ENCODE results near the gene ZBTB45.

GRCh38 chr19:58468216-58468839 is 51.3 kb downstream of the ZBTB45 start:
- no peak for TF ChIP-seq RBBP5 (conservative IDR thresholded peaks at IDR 0.05)
- TF ChIP-seq NR2C2 (IDR thresholded peaks at IDR 0.05; ENCODE audit: borderline replicate concordance, control insufficient read depth, insufficient read length, low read depth) = no peak
- TF ChIP-seq POLR2A (IDR thresholded peaks at IDR 0.05; ENCODE audit: low read depth, low read length) = no peak
- TF ChIP-seq CTCF (IDR thresholded peaks at IDR 0.05 in 2 of 3, conservative IDR thresholded peaks at IDR 0.05 in 1 of 3; ENCODE audit: control insufficient read depth in 2 of 3, extremely low read depth in 1 of 3, insufficient read depth in 1 of 3, low read depth in 3 of 3, low read length in 3 of 3) = no peak
- TF ChIP-seq JUND (IDR thresholded peaks at IDR 0.05; ENCODE audit: low read depth, low read length) = no peak
- no peak for TF ChIP-seq POLR2AphosphoS5 (IDR thresholded peaks at IDR 0.05; ENCODE audit: low read length)
- no peak for TF ChIP-seq CHD1 (IDR thresholded peaks at IDR 0.05; ENCODE audit: low read depth, low read length)

Data from GM12878 (cell line).